GM12878 (cell line): ENCODE data around the gene ARHGEF37. TPM values are rescaled to one million over a fixed set of nuclear protein-coding genes. Genes with fewer than 3 reads are reported as not detected.

ENCODE experiments used
- CBFB ChIP-seq: IDR thresholded peaks from 2 replicates; pipeline ENCODE4 v1.6.1; 2016; ENCODE audit warnings: antibody characterized with exemption, low read depth
- CBX3 ChIP-seq: fragments of 200-600 bp; sonication (generic); IDR thresholded peaks from 2 replicates; pipeline ENCODE4 v1.6.1; 2016; ENCODE audit warnings: low read depth, borderline replicate concordance
- E2F8 ChIP-seq: fragments of 450-650 bp; IDR thresholded peaks from 2 replicates; pipeline ENCODE4 v1.6.1; 2018; ENCODE audit warnings: mild to moderate bottlenecking, low read depth, moderate library complexity; ENCODE audit not compliant: partially characterized antibody
- EGR1 ChIP-seq, 2 experiments: IDR thresholded peaks; 1 replicate in 1 of 2; 2 replicates in 1 of 2; pipeline ENCODE4 v1.6.1; 2011 to 2012; ENCODE audit warnings: low read depth in 2 of 2, low read length in 2 of 2, borderline replicate concordance in 1 of 2, mild to moderate bottlenecking in 1 of 2, moderate library complexity in 1 of 2
- ESRRA ChIP-seq: IDR thresholded peaks from 2 replicates; pipeline ENCODE4 v1.6.1; 2012; ENCODE audit warnings: mild to moderate bottlenecking, low read length, improper control_type of control experiment
- HCFC1 ChIP-seq: fragments of 150-350 bp; IDR thresholded peaks from 2 replicates; pipeline ENCODE4 v1.6.1; 2014; ENCODE audit warnings: low read length
- HSF1 ChIP-seq: fragments of 150-350 bp; IDR thresholded peaks from 2 replicates; pipeline ENCODE4 v1.6.1; 2014; ENCODE audit warnings: mild to moderate bottlenecking, low read depth, low read length
- KLF5 ChIP-seq: fragments of 450-650 bp; IDR thresholded peaks from 2 replicates; pipeline ENCODE4 v1.6.1; 2014; ENCODE audit warnings: mild to moderate bottlenecking; ENCODE audit not compliant: partially characterized antibody
- NBN ChIP-seq: fragments of 450-650 bp; IDR thresholded peaks from 2 replicates; pipeline ENCODE4 v1.6.1; 2016
- PAX5 ChIP-seq: IDR thresholded peaks from 2 replicates; pipeline ENCODE4 v1.6.1; 2011; ENCODE audit warnings: low read depth, low read length, borderline replicate concordance
- PKNOX1 ChIP-seq: fragments of 450-650 bp; IDR thresholded peaks from 2 replicates; pipeline ENCODE4 v1.6.1; 2016; ENCODE audit warnings: mild to moderate bottlenecking
- RFX5 ChIP-seq: IDR thresholded peaks from 2 replicates; pipeline ENCODE4 v1.6.1; 2011; ENCODE audit warnings: low read depth, low read length, improper control_type of control experiment
- RUNX3 ChIP-seq: IDR thresholded peaks from 2 replicates; pipeline ENCODE4 v1.6.1; 2012; ENCODE audit warnings: low read length, inconsistent platforms
- SMAD5 ChIP-seq: IDR thresholded peaks from 2 replicates; pipeline ENCODE4 v1.6.1; 2016; ENCODE audit warnings: antibody characterized with exemption, low read depth
- SMC3 ChIP-seq: IDR thresholded peaks from 2 replicates; pipeline ENCODE4 v1.6.1; 2011; ENCODE audit warnings: low read length, improper control_type of control experiment, borderline replicate concordance
- SP1 ChIP-seq: IDR thresholded peaks from one replicate; pipeline ENCODE4 v1.6.1; 2011; ENCODE audit warnings: low read depth, low read length
- SRF ChIP-seq, 2 experiments: IDR thresholded peaks; 2 replicates each; pipeline ENCODE4 v1.6.1; 2011; ENCODE audit warnings: low read depth in 2 of 2, low read length in 2 of 2, mild to moderate bottlenecking in 1 of 2, moderate library complexity in 1 of 2
- TBL1XR1 ChIP-seq: IDR thresholded peaks from 2 replicates; pipeline ENCODE4 v1.6.1; 2012; ENCODE audit warnings: low read depth, low read length, improper control_type of control experiment
- TCF3 ChIP-seq: IDR thresholded peaks from 2 replicates; pipeline ENCODE4 v1.6.1; 2012; ENCODE audit warnings: low read depth, mild to moderate bottlenecking, low read length, borderline replicate concordance; ENCODE audit not compliant: insufficient read depth
- ZNF207 ChIP-seq: fragments of 450-650 bp; IDR thresholded peaks from 2 replicates; pipeline ENCODE4 v1.6.1; 2014; ENCODE audit warnings: antibody characterized with exemption, mild to moderate bottlenecking, borderline replicate concordance
- ZNF687 ChIP-seq: fragments of 450-650 bp; IDR thresholded peaks from 2 replicates; pipeline ENCODE4 v1.6.1; 2017; ENCODE audit warnings: mild to moderate bottlenecking, moderate library complexity
- polyA plus RNA-seq, 11 experiments: library from polyadenylated mRNA; depleted of rRNA in 4 of 11; unstranded in 6 of 11; stranded (reverse) in 5 of 11; fragments of >200 nt; fragmentation: Nextera tagmentation in 4 of 11; fragmentation: Illumina TruSeq in 1 of 11; extraction: Ambion mirVana in 4 of 11; extraction: Trizol in 1 of 11; gene quantifications; 1 replicate in 1 of 11; 2 replicates in 10 of 11; pipeline versions ENCODE4 v1.2.1 to v1.2.3, GENCODE V29; 2011 to 2016; ENCODE audit warnings: inconsistent platforms in 2 of 11, missing spikeins in 2 of 11, low read depth in 1 of 11
- total RNA-seq, 4 experiments: library from RNA; depleted of rRNA in 3 of 4; stranded (reverse); fragments of >200 nt in 3 of 4; fragmentation: Illumina TruSeq in 1 of 4; extraction: Trizol in 1 of 4; gene quantifications; 2 replicates each; pipeline versions ENCODE4 v1.2.1 to v1.2.3, GENCODE V29; 2013 to 2021

ARHGEF37 gene
- total and polyA plus RNA-seq, 10 of the 15 experiments (the other 5 are each of a cell fraction or from before 2014, with no cell fraction given), result 0.16 to 1.1 (median 0.63) TPM

- peak; percentile 39 for TF ChIP-seq E2F8
- 0 out of 2 replicates have a peak, but pooled peaks have one; percentile 30 for TF ChIP-seq RUNX3
- peak; percentile 49; the same call in 1 of the 2 replicates for TF ChIP-seq PAX5
- peak; percentile 75 for TF ChIP-seq ESRRA
- peak; percentile 21; the same call in 1 of the 2 replicates for TF ChIP-seq SMC3
- TF ChIP-seq PKNOX1, result peak; percentile 92
- TF ChIP-seq HSF1, result no peak
- peak; percentile 57; the same call in 1 of the 2 replicates for TF ChIP-seq CBFB
- TF ChIP-seq EGR1 (IDR thresholded peaks at IDR 0.05; ENCODE audit: borderline replicate concordance in 1 of 2, low read depth in 2 of 2, low read length in 2 of 2), result peak in 1 of 2 experiments; percentile 83; a peak in 1 of 3 replicates
- peak; percentile 49; the same call in 1 of the 2 replicates for TF ChIP-seq RFX5
- peak; percentile 17 for TF ChIP-seq KLF5
- TF ChIP-seq ZNF687, result peak; percentile 72
- TF ChIP-seq SMAD5, result peak; percentile 87
- TF ChIP-seq NBN, result peak; percentile 96
- TF ChIP-seq TCF3, result peak; percentile 90
- peak; percentile 45 for TF ChIP-seq HCFC1
- TF ChIP-seq CBX3, result no peak
- no peak for TF ChIP-seq SRF (IDR thresholded peaks at IDR 0.05; ENCODE audit: low read depth in 2 of 2, low read length in 2 of 2)
- TF ChIP-seq TBL1XR1, result peak; percentile 24; the same call in 1 of the 2 replicates
- peak; percentile 43 for TF ChIP-seq SP1
- TF ChIP-seq ZNF207, result 0 out of 2 replicates have a peak, but pooled peaks have one; percentile 80
Observed at GRCh38 chr5:149551227-149552037, 29.9 kb upstream of the ARHGEF37 start, which contains the start of gene CSNK1A1 (continued).
